HG02852 (cell line): ENCODE results near the gene UVSSA.
A peak's percentile ranks its signal among the peaks of the same experiment; 100 is the strongest.

Experiments
- ATAC-seq: cut with Tn5 transposase; IDR thresholded peaks from one replicate; pipeline ENCODE4 v1.9.1; 2021; ENCODE audit warnings: mild to moderate bottlenecking, moderate library complexity; ENCODE audit not compliant: unreplicated experiment

The UVSSA gene, protein sequence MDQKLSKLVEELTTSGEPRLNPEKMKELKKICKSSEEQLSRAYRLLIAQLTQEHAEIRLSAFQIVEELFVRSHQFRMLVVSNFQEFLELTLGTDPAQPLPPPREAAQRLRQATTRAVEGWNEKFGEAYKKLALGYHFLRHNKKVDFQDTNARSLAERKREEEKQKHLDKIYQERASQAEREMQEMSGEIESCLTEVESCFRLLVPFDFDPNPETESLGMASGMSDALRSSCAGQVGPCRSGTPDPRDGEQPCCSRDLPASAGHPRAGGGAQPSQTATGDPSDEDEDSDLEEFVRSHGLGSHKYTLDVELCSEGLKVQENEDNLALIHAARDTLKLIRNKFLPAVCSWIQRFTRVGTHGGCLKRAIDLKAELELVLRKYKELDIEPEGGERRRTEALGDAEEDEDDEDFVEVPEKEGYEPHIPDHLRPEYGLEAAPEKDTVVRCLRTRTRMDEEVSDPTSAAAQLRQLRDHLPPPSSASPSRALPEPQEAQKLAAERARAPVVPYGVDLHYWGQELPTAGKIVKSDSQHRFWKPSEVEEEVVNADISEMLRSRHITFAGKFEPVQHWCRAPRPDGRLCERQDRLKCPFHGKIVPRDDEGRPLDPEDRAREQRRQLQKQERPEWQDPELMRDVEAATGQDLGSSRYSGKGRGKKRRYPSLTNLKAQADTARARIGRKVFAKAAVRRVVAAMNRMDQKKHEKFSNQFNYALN

DNA sequence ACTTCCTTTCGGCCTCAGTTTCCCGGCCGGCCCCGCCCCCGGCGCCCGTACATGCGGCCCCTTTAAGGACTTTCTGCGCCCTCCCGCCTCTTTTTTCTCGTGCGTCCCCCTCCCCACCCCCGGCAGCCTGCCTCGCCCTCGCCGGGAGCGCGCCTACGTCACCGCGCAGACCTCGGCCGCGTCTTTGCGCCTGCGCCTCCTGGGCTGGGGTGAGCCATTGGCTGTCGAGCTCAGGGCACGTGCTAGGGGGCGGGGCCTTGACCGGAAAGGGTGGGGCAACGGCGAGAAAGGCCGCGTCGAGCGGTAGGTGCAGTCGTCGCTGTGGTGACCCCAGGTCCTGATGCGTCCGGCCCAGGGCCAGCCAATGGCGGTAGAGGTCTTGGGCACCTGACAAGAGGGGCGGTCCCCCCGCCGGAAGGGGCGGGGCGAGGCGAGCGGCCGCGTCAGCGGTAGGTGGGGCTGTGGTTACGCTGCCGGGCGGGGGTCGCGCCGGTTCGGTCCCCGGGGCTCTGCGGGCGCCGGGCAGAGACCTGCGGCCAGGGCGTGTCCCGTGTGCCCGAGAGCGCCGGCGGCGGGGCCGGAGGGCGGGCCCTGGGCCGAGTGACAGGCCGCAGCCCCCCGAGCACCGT lies at the start of gene UVSSA:
Gene UVSSA (plus strand): TSS at position 428 of the 629 bp plus-strand sequence. CDS start 884 bp downstream, outside the sequence.
- peak; percentile 94 for ATAC-seq

DNA sequence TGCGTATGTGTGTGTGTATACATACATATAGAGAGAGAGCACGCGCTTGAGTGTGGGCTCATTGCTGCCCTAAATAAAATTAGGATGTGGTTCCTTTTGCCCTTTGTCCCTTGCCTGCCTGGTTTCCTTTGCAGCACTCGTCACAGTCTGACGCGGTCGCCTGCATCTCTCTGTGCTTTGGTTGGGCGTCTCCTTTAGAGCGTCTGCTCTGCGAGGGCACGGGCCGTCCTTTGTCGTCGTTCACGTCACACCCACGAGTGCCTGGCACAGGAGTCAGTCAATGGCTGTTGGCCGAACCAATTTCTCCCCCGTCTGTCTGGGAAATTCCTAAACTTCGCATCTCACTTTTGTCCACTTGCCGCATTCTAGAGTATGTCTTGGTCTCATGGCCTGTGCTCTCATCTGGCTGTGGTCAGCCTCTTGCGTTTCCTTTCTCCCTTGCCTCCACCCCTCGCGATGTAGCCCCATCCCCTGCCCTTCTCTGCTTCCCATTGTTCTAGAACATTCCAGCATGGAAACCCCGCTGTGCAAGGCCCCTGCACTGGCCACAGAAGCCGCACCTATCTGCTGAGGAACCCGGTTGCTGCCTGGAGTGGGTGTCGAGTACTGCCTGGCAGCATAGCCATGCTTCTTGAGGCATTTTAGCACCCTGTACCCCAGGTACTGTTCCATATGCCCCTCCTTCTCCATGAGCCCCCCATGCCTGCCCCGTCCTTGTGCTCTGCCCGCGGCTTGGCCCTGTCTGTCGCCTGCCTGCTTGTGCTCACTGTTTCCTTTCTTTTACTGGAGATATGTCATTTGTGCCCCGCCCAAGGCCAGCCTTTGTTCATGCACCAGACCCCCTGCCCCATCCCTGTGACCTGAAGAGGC lies 49.3 kb upstream of the UVSSA start:
- no peak for ATAC-seq

DNA sequence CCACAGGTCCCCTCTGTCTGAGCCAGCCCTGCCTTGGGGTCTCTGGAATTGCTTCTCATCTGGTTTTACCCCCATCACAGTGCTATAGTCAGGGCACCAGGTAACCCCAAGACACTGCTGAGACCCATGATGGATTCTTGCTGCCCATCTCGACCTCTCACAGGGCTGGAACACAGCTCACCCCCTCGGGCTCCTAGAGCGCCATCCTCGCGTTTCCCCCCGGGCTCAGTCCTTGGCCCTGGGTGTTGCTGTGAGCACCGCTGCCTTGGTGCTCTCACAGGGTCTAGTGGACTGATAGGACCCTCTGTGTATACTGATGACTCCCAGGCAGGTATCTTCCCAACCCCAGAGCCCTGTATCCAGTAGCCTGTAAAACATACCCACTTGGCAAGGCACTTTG lies 48.5 kb upstream of the UVSSA start:
- ATAC-seq, result no peak

DNA sequence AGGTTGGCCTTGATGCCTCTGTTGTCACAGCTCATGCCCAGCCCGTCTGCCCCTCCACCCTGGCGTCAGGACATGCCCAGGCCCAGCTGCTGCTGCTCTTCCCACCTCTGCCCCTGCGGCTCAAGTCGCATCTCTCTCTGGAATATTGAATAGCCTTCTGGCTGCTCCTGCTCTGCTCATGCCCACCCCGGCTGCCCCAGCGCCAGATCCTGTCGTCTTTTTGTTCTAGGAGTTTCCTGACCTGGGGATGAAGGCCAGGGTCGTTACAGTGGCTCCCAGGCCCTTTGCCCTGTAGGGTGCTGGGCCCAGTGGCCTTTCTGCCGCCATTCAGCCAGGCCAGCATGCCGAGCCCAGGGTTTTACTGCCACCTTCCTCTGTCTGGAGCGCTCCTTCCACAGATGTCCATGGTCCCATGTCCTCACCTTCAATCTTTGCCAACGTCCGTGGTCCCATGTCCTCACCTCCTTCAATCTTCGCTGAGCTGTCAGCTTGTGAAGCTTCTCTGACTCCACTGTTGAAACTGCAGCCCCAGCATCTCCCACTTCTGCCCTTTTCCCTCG lies 47.6 kb upstream of the UVSSA start:
- no peak for ATAC-seq

DNA sequence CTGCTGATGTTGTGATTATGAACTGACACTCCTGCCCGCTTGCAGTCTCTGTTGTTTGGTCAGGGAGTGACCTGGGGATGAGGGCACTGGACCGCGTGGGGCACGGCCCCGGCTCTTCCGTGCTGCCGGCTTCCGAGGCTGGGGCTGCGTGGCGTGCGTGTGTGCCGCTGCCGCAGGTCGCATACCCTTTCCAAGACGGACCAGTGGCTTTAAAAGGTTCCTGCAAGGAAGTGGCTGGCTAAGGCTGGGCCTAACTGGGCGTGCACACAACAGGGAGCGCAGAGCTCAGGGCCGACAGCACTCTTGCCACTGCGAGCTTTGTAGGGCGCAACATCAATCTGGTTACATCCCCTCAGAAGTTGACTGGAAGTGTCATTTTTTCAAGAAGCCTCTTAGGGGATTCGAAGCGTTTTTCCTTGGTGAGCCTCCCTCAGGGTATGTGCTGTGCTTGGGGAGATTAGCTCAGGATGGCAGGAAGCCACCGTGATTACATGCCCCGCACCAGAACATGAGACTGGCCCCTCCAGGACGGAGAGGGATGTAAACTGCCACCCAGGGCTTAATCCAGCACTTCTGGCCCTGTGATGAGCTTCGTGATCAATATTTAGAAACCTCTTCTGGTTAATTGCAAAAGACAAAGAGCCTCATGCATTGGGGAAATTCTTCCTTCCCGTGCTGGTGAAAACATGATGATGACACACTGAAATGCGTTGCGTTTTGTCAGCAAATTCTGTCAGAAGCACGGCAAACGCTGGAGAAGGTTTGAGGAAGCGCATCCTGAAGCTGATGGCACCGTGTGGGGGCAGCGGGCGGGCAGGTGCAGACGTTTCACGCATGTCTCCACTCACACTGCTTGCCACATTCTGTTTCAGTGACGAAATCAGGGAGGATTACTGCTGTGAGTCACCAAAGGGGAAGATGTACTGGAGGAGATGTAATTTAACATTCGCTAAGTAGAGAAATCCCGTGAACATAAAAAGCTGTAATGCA lies 46.2 kb upstream of the UVSSA start:
- no peak for ATAC-seq

DNA sequence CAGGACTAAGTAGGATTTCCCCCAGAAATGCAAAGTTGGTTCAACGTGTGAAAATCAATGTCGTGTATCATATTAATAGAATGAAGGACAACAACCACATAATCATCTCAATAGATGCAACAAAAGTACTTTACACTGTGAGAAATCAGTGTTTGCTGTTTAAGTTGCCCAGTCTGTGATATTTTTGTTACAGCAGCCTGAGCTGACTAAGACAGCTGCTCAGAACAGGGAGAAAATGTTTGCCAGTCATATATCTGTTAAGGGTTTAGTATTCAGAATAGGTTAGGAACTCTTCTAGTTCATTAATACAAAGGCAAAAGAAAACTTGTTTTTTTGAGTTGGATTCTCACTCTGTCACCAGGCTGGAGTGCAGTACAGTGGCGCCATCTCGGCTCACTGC lies 44.8 kb upstream of the UVSSA start:
- no peak for ATAC-seq

DNA sequence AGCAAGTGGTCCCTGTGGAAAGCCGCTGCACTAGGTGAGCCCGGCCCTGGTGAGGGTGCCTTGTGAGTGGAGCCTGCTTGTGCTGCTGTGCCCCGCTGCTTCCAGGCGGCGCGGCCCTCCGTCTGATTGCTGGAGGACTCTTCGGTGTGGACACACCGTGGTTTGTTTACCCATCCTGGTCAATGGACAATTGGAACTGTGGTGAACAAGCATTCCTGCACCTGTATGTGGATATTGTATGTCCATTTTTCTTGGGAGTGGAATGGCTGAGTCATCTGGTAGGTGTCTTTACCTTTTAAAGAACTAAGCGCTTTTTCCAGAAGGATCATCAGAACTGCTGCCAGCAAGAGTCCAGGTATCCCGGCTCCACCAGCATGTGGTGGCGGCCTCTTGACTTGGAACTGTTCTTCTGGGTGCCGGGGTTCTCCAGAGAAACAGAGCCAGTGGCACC lies 41.7 kb upstream of the UVSSA start:
- no peak for ATAC-seq

DNA sequence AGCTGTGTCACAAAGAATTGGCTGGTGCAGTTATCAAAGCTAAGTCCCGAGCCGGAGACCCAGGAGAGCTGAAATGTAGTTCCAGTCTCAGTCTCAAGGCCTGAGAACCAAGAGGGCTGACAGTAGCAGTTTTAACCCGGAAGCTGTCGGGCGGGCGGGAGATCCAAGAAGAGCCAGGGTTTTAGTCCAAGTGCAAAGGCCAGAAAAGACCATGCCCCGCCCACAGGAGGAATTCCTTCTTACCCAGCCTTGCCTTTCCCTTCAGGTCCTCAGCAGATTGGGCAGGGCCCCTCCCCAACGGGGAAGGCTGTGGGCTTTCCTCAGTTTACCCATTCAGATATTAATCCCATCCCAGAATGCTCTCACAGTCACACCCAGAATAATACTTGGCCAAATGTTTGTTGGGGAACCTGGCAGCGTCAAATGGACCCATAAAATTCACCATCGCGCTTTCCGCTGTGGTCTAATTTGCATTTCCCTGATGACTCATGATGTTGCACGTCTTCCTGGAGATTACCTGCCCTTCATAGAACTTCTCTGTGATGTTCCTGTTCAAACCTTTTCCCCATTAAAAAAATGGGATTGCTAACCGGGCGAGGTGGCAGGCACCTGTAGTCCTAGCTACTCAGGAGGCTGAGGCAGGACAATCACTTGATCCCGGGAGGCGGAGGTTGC lies 41.1 kb upstream of the UVSSA start:
- ATAC-seq, result no peak

DNA sequence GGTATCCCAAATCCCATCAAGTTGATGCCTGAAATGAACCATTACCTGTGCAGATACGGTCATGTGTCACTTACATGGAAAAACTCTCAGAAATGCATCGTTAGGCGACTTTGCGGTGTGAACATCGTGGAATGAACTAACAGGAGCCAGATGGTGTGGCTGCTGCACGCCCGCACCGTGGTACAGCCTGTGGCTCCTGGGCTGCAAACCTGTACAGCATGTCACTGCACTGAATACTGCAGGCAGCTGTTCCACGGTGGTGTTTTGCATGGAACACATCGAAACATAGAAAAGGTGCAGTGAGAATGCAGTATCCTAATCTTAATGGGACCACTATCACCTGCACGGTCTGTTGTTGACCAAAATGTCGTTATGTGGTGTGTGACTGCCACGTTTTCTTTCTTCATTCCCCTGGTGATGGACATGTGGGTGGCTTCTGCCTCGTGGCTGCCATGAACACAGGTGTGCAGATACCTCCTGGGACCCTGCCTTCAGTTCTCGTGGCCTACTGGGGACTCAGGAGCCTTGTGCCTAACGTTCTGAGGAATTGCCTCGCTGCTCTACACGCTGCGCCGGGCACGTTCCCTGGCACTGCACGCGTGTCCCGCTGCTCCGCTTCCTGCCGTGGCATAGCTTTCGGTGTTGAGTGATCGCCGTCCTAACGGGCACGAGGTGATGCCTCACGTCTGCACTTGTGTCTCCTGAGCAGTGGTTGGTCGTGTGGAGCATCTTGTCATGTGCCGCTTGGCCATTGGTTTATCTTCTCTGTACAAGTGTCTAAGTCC lies 38.9 kb upstream of the UVSSA start:
- ATAC-seq, result no peak

DNA sequence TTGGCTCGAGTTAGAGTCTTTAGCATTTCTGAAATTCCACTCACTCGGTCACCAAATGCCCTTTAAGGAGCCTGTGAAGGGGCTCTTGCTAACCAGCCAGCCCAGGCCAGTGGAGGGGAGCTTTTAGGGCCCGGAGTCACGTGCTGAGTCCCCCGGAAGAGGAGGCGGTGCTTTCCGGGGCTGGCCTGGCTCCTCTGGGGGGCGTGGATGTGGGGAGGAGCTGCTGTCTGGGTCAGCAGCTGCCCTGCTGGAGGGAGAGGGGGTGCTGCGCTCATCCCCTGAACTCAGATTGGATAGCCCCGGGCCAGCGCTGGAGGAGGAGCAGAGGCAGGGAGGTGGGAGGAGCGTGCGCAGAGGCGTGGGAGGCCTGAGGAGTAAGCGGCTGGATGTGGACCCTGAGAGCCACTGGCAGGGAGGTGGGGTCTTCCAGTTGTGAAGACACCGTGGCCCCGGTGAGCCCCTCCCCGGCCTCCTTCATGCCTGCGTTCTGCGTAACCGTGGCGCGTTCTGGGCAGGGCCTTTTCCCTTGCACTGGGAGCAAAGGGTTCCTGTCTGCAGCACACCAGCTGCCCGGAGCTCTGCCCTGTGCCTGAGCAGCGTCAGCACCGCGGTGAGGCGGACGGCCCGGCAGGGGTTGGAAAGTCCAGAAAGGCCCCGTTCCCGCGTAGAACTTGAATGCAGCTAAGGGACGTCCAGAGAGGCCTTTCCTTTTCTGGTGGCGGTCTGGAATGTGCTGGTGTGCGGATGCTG lies 37.6 kb upstream of the UVSSA start:
- ATAC-seq, result peak; percentile 74

DNA sequence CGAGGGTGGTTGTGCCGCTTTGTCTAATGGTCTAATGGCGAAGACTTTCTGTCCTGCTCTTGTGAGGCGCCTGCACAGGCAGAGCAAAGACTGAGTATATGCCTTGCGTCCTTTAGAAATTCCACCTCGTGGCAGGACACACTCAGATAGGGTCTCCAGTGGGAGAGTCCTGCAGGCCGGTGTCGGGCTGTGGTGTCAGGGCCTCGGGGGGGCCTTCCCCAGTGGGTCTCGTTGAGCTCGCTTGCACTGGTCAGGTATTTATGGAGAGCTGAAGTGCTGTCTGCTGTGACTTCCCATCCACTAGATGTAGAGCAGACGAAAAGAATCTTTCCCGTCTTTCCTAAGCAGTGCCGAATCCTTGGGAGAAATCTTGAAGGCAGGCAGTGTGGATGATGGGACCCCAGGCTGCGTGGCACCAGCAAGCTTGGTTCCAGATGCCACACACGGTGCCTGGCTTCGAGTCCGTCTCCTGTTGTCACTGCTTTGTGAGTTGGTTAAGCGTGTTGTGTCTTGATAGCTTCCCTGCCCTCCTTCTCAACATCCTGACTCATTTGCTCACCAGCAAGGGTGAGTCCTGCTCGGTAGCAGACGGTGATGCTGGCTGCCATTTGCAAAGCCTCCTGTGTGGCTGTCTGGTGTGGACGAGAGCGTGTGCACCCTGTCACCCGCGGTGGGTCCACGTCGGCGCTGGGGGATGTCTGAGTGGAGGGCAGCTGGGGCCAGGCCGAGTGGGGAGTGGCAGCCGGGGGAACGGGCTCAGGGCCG lies 36.8 kb upstream of the UVSSA start:
- no peak for ATAC-seq

DNA sequence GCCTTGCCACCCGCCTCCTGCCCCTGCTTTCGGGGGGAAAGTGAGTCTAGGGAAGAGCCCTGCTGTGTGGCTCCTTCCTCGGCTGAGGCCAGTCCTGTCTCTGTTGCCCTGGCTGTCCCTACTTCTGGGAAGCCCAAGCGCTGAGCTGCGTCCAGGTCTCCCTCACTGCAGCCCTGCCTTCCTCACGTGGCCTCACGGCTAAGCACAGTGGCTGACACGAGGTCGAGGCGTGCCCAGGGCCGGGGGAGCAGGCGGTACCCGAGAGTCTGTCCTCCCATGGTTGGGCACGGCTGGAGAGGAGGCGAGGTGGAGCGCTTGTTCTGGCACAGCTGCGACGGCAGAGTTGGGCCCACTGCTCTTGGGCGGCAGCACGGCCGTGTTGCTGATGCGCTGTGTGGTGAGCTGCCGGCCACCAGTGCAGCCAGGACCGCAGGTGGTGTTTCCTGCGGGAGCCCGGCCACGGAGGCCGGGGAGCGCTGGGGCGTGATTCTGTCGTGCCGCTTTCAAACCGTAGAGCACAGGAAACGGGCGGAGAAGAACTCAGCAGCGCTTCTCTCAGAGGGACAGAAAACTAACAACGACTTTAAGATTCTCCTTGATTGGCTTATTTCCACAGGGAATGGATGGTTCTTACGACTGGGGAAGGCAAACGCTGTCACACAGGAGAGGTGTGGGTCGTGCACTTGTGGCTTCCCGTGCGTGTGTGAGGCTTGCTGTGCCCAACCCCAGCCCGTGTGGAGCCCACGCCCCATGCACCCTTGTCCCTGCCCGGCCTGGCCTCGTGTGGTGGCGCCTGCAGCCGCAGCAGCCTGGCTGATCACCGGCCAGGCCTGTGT lies 36.0 kb upstream of the UVSSA start:
- ATAC-seq, result no peak

DNA sequence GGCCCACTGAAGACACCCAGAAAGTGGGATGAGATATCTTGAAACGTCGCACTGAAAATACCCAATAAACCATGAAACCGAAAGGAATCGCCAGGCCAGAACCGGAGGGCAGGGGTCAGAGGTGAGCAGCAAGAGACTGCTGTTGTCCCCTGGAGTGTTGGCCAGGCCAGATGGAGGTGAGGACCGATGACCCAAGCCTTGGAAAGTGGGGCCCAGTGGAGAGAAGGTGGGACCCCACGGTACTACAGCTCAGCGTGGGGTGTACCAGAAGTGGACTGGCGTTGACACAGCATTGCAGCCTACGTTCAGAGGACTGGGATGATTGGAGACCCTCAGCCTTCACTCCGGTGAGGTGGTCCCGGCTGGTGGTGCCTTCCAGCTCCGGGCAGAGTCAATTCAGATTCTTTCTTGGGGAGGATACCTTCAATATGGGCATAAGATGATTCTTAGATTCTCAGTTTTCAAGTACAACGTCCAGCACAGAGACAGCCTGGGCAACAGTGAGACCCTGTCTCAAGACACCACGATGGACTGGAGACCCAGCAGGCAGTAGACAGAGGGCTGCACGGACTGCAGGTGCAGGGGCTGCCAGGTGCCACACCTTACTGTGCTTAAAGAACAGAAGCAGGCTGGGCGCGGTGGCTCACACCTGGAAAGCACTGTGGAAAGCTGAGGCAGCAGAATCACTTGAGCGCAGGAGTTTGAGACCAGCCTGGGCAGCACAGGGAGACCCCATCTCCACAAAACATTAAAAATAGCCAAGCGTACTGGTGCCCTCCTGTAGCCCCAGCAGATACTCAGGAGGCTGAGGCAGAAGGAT lies 34.0 kb upstream of the UVSSA start:
- no peak for ATAC-seq

DNA sequence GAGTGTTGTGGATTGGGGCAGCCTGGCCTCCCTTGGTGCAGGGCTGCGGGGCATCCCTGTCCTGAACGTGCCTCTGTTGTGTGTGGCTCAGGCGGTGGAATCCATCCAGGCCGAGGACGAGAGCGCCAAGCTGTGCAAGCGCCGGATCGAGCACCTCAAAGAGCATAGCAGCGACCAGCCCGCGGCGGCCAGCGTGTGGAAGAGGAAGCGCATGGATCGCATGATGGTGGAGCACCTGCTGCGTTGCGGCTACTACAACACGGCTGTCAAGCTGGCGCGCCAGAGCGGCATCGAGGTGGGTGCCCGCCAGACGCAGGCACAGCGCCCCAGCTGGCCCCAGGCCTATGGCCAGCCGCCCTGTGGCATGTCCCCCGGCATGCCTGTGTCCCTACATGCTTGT lies 31.7 kb upstream of the UVSSA start:
- no peak for ATAC-seq
